Psoas muscle (tissue), 8 donors: ENCODE measurements around the gene MICU2. TPM values are rescaled to one million over a fixed set of nuclear protein-coding genes. Genes with fewer than 3 reads are reported as not detected.

ENCODE experiments used
- ATAC-seq, 4 donors: fragments of 200-7000 bp; cut with Tn5 transposase; one replicate each; pipeline ENCODE4 v1.9.1; 2020; ENCODE audit warnings: moderate library complexity in 3 of 4, mild to moderate bottlenecking in 2 of 4
- DNase-seq, 2 donors: peaks; one replicate each; pipeline ENCODE4 v3.0.0-alpha.2; 2020
- H3K27ac ChIP-seq: fragments of 200-600 bp; one replicate; pipeline ENCODE4 v1.8.0; 2022
- H3K27me3 ChIP-seq, 3 donors: fragments of 200-600 bp in 1 of 3; one replicate each; pipeline versions ENCODE4 v1.6.1 to v1.8.0; 2013 to 2022; ENCODE audit warnings: low read length in 2 of 3, mild to moderate bottlenecking in 2 of 3, moderate library complexity in 1 of 3; ENCODE audit not compliant: insufficient read depth in 3 of 3
- H3K36me3 ChIP-seq, 2 donors: fragments of 200-600 bp in 1 of 2; one replicate each; pipeline versions ENCODE4 v1.6.1 to v1.8.0; 2013 to 2022; ENCODE audit warnings: low read depth in 1 of 2, mild to moderate bottlenecking in 1 of 2, moderate library complexity in 1 of 2; ENCODE audit not compliant: insufficient read depth in 1 of 2
- H3K4me1 ChIP-seq: fragments of 200-600 bp; one replicate; pipeline ENCODE4 v1.8.0; 2022
- H3K4me3 ChIP-seq: fragments of 200-600 bp; one replicate; pipeline ENCODE4 v1.8.0; 2022; ENCODE audit warnings: mild to moderate bottlenecking
- H3K9me3 ChIP-seq: fragments of 200-600 bp; one replicate; pipeline ENCODE4 v1.8.0; 2022
- WGBS, 3 donors: extraction: QIAGEN DNeasy Blood & Tissue Kit; methylation state at CpG; one replicate each; pipeline versions ENCODE4 v1.1.6 to v1.1.7; 2013; 5-methylcytosine and 5-hydroxymethylcytosine counted together
- intact Hi-C, 2 donors: fragments of 100-400 bp; cut with DNase I; formaldehyde crosslinking; loops; one replicate each; pipeline versions ENCODE4 v1.11.0 to v1.14.2; 2022
- polyA plus RNA-seq, 3 donors: library from polyadenylated mRNA; stranded (reverse); fragments of 200-250 nt; gene quantifications; one replicate each; pipeline ENCODE4 v1.2.3, GENCODE V29; 2013
- total RNA-seq, 4 donors: library from RNA; stranded (reverse); fragmentation: NEBNext Ultra II Directional in 2 of 4; extraction: Animal tissue kit (Norgen Biotek cat#: 25700) in 2 of 4; gene quantifications; one replicate each; pipeline versions ENCODE4 v1.2.1 to v1.2.4, GENCODE V29; 2021 to 2023
- TF ChIP-seq, protein P1 (sequence below): fragments of 200-600 bp; IDR thresholded peaks from one replicate; pipeline ENCODE4 v1.8.0; 2022; ENCODE audit warnings: antibody characterized with exemption
- donor health status: healthy with polysubstance abuse.
- donor health status: DM: no; HTN: no; CAD: no; lungs with moderate emphysema.
- donor health status: Bipolar disorder and iron deficiency.
- donor health status: healthy.
- donor health status: DM: yes; HTN: yes; CAD: no.
- donor health status: DM: no; HTN: no; CAD: no.
- donor health status: DM: no; HTN: no; CAD: no.
- donor health status: DM: yes; HTN: yes; CAD: no.

MICU2 gene
- total and polyA plus RNA-seq, 7 donors: 43.6 to 51.2 (median 44.9) TPM

DNA sequence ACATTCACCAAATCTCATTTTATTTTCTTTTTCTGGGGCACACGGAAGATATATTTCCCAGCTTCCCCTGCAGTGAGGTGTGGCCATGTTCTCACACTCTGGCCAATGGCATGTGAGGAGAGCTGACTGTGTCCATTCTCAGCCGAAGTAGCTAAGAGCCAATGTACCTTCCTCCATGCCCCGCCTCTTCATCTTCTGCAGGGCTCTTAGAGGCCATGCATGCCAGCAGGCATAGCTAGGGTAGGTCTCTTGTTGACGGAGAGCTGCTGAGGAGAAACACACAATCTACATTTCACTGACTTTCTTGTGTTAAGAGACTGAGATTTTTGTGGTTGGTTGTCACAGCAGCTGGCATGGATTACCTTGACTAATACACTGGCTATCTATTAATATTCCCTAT lies 9.8 kb upstream of the MICU2 start:
- no peaks in the 10 kb centered on the region for H3K36me3 ChIP-seq
- no peak overlapping the region for H3K4me3 ChIP-seq
- DNase-seq (no peak), ATAC-seq (no peak)
- H3K4me1 ChIP-seq: no peaks in the 10 kb centered on the region
- intact Hi-C loops: no loop called here
- WGBS, 3 donors: 82 to 88% (median 85%) methylated on average over 4 of the region's 4 CpGs
- H3K27ac ChIP-seq: no peak overlapping the region
- TF ChIP-seq, protein P1, sequence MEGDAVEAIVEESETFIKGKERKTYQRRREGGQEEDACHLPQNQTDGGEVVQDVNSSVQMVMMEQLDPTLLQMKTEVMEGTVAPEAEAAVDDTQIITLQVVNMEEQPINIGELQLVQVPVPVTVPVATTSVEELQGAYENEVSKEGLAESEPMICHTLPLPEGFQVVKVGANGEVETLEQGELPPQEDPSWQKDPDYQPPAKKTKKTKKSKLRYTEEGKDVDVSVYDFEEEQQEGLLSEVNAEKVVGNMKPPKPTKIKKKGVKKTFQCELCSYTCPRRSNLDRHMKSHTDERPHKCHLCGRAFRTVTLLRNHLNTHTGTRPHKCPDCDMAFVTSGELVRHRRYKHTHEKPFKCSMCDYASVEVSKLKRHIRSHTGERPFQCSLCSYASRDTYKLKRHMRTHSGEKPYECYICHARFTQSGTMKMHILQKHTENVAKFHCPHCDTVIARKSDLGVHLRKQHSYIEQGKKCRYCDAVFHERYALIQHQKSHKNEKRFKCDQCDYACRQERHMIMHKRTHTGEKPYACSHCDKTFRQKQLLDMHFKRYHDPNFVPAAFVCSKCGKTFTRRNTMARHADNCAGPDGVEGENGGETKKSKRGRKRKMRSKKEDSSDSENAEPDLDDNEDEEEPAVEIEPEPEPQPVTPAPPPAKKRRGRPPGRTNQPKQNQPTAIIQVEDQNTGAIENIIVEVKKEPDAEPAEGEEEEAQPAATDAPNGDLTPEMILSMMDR: no peak
- no peaks in the 10 kb centered on the region for H3K9me3 ChIP-seq
- H3K27me3 ChIP-seq: no peaks in the 10 kb centered on the region

DNA sequence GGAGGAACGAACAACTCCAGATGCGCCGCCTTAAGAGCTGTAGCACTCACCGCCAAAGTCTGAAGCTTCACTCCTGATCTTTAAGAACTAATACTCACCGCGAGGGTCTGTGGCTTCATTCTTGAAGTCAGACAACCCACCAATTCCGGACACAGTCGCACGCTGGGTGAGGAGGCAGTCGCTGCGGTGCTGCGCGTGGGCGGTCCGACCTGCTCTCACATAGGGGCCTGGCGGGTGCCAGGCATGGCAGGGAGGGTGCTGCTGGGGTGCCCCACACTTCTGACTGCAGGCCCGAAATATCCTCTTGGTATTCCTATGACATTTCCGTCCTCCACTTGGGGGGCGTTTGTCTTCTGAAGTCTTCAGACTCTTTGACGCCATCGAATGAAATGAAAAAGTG lies 7.4 kb upstream of the MICU2 start:
- no peak for ATAC-seq
- H3K27me3 ChIP-seq: peaks cover 0 to 5% (median 0%) of the 10 kb centered on the region in 3 donors
- H3K27ac ChIP-seq: no peak overlapping the region
- no peaks in the 10 kb centered on the region for H3K9me3 ChIP-seq
- intact Hi-C loops: no loop called here
- no peaks in the 10 kb centered on the region for H3K4me1 ChIP-seq
- TF ChIP-seq, protein P1: no peak
- 94 to 97% (median 94%) methylated on average over 21 of the region's 21 CpGs for WGBS, 3 donors
- DNase-seq: no peak
- no peak overlapping the region for H3K4me3 ChIP-seq
- no peaks in the 10 kb centered on the region for H3K36me3 ChIP-seq

DNA sequence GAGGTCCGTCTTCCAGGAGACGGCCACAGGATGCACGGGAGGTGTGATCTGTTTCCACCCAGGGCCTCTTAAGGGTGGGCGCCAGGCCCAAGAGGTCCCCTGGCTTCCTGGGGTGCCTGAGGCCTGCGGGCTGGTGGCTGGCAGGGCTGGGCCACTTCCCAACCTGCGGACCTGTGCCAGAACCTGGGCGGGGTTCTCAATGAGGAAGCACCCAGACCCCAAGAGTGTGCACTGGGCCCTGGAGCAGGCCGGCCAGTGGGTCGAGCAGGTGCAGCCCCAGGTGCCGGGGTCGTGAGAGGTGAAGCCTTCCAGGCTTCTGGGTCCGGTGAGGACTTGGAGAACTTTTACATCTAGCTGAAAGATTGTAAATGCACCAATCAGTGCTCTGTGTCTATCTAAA lies 6.7 kb upstream of the MICU2 start:
- DNase-seq: no peak
- no peak overlapping the region for H3K27ac ChIP-seq
- intact Hi-C loops: no loop called here
- H3K36me3 ChIP-seq: no peaks in the 10 kb centered on the region
- H3K27me3 ChIP-seq: peaks cover 0 to 9% (median 0%) of the 10 kb centered on the region in 3 donors
- TF ChIP-seq, protein P1: no peak
- no peak overlapping the region for H3K4me3 ChIP-seq
- H3K9me3 ChIP-seq: no peaks in the 10 kb centered on the region
- ATAC-seq: no peak
- no peaks in the 10 kb centered on the region for H3K4me1 ChIP-seq
- WGBS, 3 donors: 88 to 94% (median 94%) methylated on average over 11 to 12 of the region's 12 CpGs

DNA sequence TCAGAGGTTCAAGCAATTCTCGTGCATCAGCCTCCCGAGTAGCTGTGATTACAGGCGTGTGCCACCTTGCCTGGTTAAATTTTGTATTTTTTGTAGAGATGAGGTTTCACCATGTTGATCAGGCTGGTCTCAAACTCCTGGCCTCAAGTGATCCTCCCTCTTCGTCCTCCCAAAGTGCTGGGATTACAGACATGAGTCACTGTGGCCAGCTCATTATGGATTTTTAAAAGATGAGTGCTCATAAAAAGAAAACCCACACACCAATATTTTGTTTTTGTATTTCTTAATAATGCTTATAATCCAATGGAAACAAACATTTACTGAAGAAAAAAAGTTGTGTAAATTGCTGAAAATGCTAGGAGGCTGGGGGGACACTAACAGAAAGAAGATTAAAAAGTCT lies 5.0 kb upstream of the MICU2 start:
- no peaks in the 10 kb centered on the region for H3K36me3 ChIP-seq
- intact Hi-C loops: no loop called here
- ATAC-seq: no peak
- H3K27me3 ChIP-seq: peaks cover 0 to 11% (median 0%) of the 10 kb centered on the region in 3 donors
- TF ChIP-seq, protein P1: no peak
- H3K27ac ChIP-seq: no peak overlapping the region
- WGBS, 3 donors: 87 to 89% (median 88%) methylated on average over 4 of the region's 4 CpGs
- no peaks in the 10 kb centered on the region for H3K4me1 ChIP-seq
- DNase-seq: no peak
- no peak overlapping the region for H3K4me3 ChIP-seq
- H3K9me3 ChIP-seq: no peaks in the 10 kb centered on the region

DNA sequence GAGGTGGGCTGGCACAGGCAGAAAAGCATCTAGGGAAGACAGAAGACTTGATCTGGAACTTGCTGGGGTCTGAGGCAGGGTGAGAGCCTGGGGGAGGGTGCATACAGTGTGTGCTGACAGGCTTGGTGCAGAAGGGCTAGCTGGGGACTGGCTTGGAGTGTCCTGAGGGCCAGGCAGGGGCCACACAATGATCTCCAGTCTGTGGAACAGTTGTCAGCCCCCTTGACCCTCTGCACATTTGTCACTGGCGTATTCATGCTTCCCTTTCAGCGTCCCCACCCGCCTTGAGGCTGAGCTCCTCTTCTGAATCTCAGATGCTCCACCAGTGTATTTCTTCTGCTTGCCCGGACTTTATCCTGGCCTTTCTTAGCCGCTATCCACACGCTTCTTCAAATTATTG lies 2.8 kb upstream of the MICU2 start:
- TF ChIP-seq, protein P1: no peak
- DNase-seq: no peak
- Histone ChIP-seq H3K4me1 (peaks cover 9% of the 10 kb centered on the region), H3K9me3 (no peaks in the 10 kb centered on the region), H3K27me3 (peaks cover 0 to 11% (median 0%) of the 10 kb centered on the region in 3 donors), H3K36me3 (no peaks in the 10 kb centered on the region), H3K27ac (no peak overlapping the region), H3K4me3 (no peak overlapping the region)
- intact Hi-C loops: no loop called here
- no peak for ATAC-seq
- 68 to 73% (median 72%) methylated on average over 6 of the region's 6 CpGs for WGBS, 3 donors
